ENCODE measurements around the gene PRIM2.
"Not testable (repeated sequence)": the region's sequence is repeated elsewhere in the genome, so short reads cannot be mapped to it uniquely, and the experiment has no call there.

Gene PRIM2

DNA sequence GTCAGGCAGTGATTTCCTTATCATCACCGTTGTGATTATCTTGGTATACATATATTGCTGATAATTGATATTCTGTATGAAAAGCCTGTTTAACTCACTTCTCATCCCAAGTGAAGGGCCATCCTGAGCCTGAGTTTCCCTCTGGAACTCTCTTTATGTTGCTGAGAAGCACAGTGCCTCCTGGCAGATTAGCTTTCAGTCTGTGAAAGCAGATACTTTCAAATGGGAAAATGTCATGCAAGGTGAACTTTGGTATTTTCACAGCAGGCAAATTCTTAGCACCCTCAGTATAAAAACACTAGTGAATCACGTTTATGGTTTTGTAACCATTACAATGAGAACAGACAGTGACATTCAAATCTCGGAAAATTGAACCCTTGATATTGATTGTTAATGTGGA, 151.6 kb downstream of the PRIM2 start:
- Histone ChIP-seq H3K79me2 (ENCODE audit: insufficient read depth, low read length) (0 out of 2 replicates have a peak, but pooled peaks cover 4% of the 10 kb centered on the region), H3K9me3 (ENCODE audit: insufficient read depth, low read depth, low read length) (no peaks in the 10 kb centered on the region), H3K4me2 (ENCODE audit: low read depth, low read length, poor library complexity, severe bottlenecking) (no peak overlapping the region), H3K9ac (ENCODE audit: low read depth, low read length, poor library complexity, severe bottlenecking) (no peak overlapping the region), H2AFZ (ENCODE audit: low read length) (no peak overlapping the region), H3K4me3 (ENCODE audit: low read length, poor library complexity, severe bottlenecking) (no peak overlapping the region), H3K9me2 (replicated peaks; ENCODE audit: low read depth, low read length) (no peaks in the 10 kb centered on the region), H4K20me1 (ENCODE audit: insufficient read depth, low read length, poor library complexity, severe bottlenecking) (no peaks in the 10 kb centered on the region), H3K4me1 (ENCODE audit: insufficient read depth, low read length, poor library complexity, severe bottlenecking) (no peaks in the 10 kb centered on the region), H3K36me3 (ENCODE audit: insufficient read depth, low read length) (no peaks in the 10 kb centered on the region), H3K27me3 (ENCODE audit: insufficient read depth, low read length, poor library complexity, severe bottlenecking) (no peaks in the 10 kb centered on the region), H3F3A (ENCODE audit: low read depth) (no peaks in the 10 kb centered on the region)
- TF ChIP-seq, protein P1, sequence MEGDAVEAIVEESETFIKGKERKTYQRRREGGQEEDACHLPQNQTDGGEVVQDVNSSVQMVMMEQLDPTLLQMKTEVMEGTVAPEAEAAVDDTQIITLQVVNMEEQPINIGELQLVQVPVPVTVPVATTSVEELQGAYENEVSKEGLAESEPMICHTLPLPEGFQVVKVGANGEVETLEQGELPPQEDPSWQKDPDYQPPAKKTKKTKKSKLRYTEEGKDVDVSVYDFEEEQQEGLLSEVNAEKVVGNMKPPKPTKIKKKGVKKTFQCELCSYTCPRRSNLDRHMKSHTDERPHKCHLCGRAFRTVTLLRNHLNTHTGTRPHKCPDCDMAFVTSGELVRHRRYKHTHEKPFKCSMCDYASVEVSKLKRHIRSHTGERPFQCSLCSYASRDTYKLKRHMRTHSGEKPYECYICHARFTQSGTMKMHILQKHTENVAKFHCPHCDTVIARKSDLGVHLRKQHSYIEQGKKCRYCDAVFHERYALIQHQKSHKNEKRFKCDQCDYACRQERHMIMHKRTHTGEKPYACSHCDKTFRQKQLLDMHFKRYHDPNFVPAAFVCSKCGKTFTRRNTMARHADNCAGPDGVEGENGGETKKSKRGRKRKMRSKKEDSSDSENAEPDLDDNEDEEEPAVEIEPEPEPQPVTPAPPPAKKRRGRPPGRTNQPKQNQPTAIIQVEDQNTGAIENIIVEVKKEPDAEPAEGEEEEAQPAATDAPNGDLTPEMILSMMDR (conservative IDR thresholded peaks at IDR 0.05; ENCODE audit: low read length), result no peak
- no peak for TF ChIP-seq EZH2phosphoT487 (IDR thresholded peaks at IDR 0.05; ENCODE audit: borderline replicate concordance)

DNA sequence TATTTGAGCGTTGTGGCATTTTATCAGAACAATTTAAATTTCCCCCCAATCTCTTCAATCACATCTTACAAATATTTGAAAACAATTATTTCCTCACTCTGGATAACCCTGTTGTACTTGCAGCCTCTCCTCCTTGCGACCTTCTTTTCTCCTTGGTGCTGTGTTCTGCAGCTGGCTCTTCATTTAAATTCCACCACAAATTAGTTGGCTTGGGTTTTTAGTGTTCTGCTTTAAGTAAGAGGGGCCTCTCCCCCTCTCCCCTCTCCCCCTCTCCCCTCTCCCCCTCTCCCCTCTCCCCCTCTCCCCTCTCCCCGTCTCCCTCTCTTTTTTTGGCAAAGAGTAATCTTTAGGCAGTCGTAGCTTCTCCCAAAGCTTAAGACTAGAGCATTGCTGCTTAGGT, 152.7 kb downstream of the PRIM2 start:
- not testable (repeated sequence) for H3K4me1 ChIP-seq (ENCODE audit: insufficient read depth, low read length, poor library complexity, severe bottlenecking); H3K27me3 ChIP-seq (ENCODE audit: insufficient read depth, low read length, poor library complexity, severe bottlenecking); H3K4me2 ChIP-seq (ENCODE audit: low read depth, low read length, poor library complexity, severe bottlenecking); H3K9me2 ChIP-seq (replicated peaks; ENCODE audit: low read depth, low read length); H3K4me3 ChIP-seq (ENCODE audit: low read length, poor library complexity, severe bottlenecking); H2AFZ ChIP-seq (ENCODE audit: low read length); H3F3A ChIP-seq (ENCODE audit: low read depth); H3K9ac ChIP-seq (ENCODE audit: low read depth, low read length, poor library complexity, severe bottlenecking); H3K9me3 ChIP-seq (ENCODE audit: insufficient read depth, low read depth, low read length); H4K20me1 ChIP-seq (ENCODE audit: insufficient read depth, low read length, poor library complexity, severe bottlenecking); H3K36me3 ChIP-seq (ENCODE audit: insufficient read depth, low read length); H3K79me2 ChIP-seq (ENCODE audit: insufficient read depth, low read length)

DNA sequence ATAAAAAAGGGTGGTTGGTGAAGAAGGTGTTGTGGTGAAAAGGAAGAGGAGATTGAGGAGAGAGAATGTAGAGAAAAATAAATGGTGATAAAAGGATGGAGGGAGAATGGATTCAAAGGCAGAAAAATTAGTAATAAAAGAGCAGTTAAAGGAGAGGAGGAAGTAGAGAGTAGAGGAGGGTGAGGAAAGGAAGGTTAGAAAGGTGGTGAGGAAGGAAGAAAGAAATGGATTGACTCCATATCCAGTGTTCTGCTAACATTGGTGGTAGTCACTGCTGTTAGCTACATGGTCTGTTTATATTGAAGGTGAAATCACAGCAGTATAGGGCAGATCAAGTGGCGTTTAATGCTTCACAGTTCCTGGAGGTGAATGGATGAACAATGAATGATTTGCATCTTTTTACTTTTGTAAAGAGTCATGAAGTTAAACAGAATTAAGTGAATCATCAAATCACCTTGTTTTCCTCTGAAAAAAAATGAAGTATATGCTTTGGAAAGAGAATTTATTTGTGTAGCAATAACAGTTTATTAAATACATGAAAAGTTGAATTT, 154.0 kb downstream of the PRIM2 start:
- H3K79me2 ChIP-seq (ENCODE audit: insufficient read depth, low read length), result peaks cover 10% of the 10 kb centered on the region; the same call in 1 of the 2 replicates
- H4K20me1 ChIP-seq (ENCODE audit: insufficient read depth, low read length, poor library complexity, severe bottlenecking); H3K9ac ChIP-seq (ENCODE audit: low read depth, low read length, poor library complexity, severe bottlenecking); H3K4me3 ChIP-seq (ENCODE audit: low read length, poor library complexity, severe bottlenecking); H3K9me3 ChIP-seq (ENCODE audit: insufficient read depth, low read depth, low read length); H3K4me1 ChIP-seq (ENCODE audit: insufficient read depth, low read length, poor library complexity, severe bottlenecking); H3K4me2 ChIP-seq (ENCODE audit: low read depth, low read length, poor library complexity, severe bottlenecking); H2AFZ ChIP-seq (ENCODE audit: low read length); H3K36me3 ChIP-seq (ENCODE audit: insufficient read depth, low read length); H3K9me2 ChIP-seq (replicated peaks; ENCODE audit: low read depth, low read length); H3F3A ChIP-seq (ENCODE audit: low read depth); H3K27me3 ChIP-seq (ENCODE audit: insufficient read depth, low read length, poor library complexity, severe bottlenecking): not testable (repeated sequence)

DNA sequence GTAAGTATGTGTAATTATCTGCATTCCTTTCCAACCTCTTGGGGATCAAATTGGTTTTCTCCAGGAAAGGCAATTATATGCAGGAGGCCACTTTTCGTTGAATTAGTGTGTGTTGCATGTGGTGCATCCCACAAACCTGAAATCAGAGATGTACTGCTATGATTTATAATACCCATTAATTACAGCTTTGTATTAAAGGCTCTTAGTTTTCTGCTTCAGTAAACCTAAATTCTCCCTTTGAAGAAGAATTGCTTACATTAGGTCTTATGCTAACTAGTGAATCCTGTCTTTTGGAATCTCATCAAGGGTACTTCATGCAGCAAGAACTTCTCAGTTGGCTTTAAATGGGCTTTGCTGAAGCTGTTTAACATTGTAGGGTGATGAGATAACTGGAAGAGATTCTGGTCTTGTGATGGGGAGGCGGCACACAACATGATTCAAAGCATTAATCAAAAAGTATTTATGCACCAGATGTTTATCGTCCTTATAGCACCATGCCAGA, 155.5 kb downstream of the PRIM2 start:
- H3K9ac ChIP-seq (ENCODE audit: low read depth, low read length, poor library complexity, severe bottlenecking); H3K4me2 ChIP-seq (ENCODE audit: low read depth, low read length, poor library complexity, severe bottlenecking): not testable (repeated sequence)

GRCh38 chr6:57474862-57475475, 157.5 kb downstream of the PRIM2 start:
- not testable (repeated sequence) for H3K79me2 ChIP-seq (ENCODE audit: insufficient read depth, low read length); H3K36me3 ChIP-seq (ENCODE audit: insufficient read depth, low read length); H4K20me1 ChIP-seq (ENCODE audit: insufficient read depth, low read length, poor library complexity, severe bottlenecking); H3K4me3 ChIP-seq (ENCODE audit: low read length, poor library complexity, severe bottlenecking); H3K9me2 ChIP-seq (replicated peaks; ENCODE audit: low read depth, low read length); H3K4me2 ChIP-seq (ENCODE audit: low read depth, low read length, poor library complexity, severe bottlenecking); H3K9ac ChIP-seq (ENCODE audit: low read depth, low read length, poor library complexity, severe bottlenecking); H3F3A ChIP-seq (ENCODE audit: low read depth); H3K27me3 ChIP-seq (ENCODE audit: insufficient read depth, low read length, poor library complexity, severe bottlenecking); H3K9me3 ChIP-seq (ENCODE audit: insufficient read depth, low read depth, low read length); H2AFZ ChIP-seq (ENCODE audit: low read length); H3K4me1 ChIP-seq (ENCODE audit: insufficient read depth, low read length, poor library complexity, severe bottlenecking)

More for the DNA sequence above, 155.5 kb downstream of the PRIM2 start:
- H4K20me1 ChIP-seq (ENCODE audit: insufficient read depth, low read length, poor library complexity, severe bottlenecking); H3F3A ChIP-seq (ENCODE audit: low read depth); H3K4me1 ChIP-seq (ENCODE audit: insufficient read depth, low read length, poor library complexity, severe bottlenecking); H2AFZ ChIP-seq (ENCODE audit: low read length); H3K4me3 ChIP-seq (ENCODE audit: low read length, poor library complexity, severe bottlenecking); H3K27me3 ChIP-seq (ENCODE audit: insufficient read depth, low read length, poor library complexity, severe bottlenecking); H3K9me2 ChIP-seq (replicated peaks; ENCODE audit: low read depth, low read length); H3K36me3 ChIP-seq (ENCODE audit: insufficient read depth, low read length); H3K79me2 ChIP-seq (ENCODE audit: insufficient read depth, low read length); H3K9me3 ChIP-seq (ENCODE audit: insufficient read depth, low read depth, low read length): not testable (repeated sequence)

DNA sequence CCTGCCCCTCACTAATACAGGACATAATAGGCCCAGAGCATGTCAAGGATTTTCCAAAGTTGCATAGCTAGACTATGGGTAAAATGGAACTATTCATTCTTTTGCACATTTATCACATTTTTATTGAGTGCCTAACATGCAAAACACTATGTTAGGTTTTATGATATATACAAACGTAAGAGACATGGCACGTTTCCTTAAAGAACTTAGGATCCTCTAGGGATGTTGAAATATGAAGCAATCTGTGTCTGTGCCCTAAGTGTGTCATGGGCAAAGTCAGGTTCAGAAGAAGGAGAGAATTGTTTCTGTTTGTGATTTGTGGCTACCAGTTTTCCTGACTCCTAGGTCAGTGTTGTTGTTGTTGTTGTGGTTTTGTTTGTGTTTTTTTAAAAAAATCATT, 158.2 kb downstream of the PRIM2 start:
- H3K9me3 ChIP-seq (ENCODE audit: insufficient read depth, low read depth, low read length); H3K9ac ChIP-seq (ENCODE audit: low read depth, low read length, poor library complexity, severe bottlenecking); H4K20me1 ChIP-seq (ENCODE audit: insufficient read depth, low read length, poor library complexity, severe bottlenecking); H3K4me3 ChIP-seq (ENCODE audit: low read length, poor library complexity, severe bottlenecking); H3F3A ChIP-seq (ENCODE audit: low read depth); H3K4me1 ChIP-seq (ENCODE audit: insufficient read depth, low read length, poor library complexity, severe bottlenecking); H3K79me2 ChIP-seq (ENCODE audit: insufficient read depth, low read length); H3K9me2 ChIP-seq (replicated peaks; ENCODE audit: low read depth, low read length); H2AFZ ChIP-seq (ENCODE audit: low read length); H3K27me3 ChIP-seq (ENCODE audit: insufficient read depth, low read length, poor library complexity, severe bottlenecking); H3K4me2 ChIP-seq (ENCODE audit: low read depth, low read length, poor library complexity, severe bottlenecking); H3K36me3 ChIP-seq (ENCODE audit: insufficient read depth, low read length): not testable (repeated sequence)
